ENCODE results near the gene MAGI1. TPM values are rescaled to one million over a fixed set of nuclear protein-coding genes. Genes with fewer than 3 reads are reported as not detected.

The MAGI1 gene
- total RNA-seq, 1 donor from 2014 or later: 45.8 TPM

DNA sequence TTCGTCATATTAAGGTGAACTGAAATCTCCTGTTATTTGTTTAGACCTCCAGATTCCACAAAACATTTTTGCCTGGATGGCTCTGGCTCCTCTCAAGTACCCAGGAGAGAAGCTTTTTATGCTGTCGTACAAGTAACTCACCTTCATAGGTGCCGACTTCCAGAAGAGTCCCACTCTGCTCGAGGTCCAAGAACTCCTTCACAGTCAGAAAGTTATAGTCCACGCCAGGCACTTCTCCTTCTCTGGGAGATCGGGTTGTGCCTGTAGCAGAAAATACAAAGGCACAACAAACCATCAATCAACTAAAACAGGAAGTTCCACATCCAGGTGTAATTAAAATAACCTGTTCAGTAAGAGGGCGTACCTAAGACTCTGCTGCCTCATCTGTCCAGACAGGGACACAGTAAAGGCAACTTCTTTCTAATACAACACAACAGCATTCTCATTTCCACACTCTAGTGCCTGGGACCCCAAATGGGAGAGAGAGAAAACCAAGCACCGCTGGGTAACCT is 545.3 kb downstream of the MAGI1 start:
- no peaks in the 10 kb centered on the region for H3K9me3 ChIP-seq
- TF ChIP-seq, protein P1, sequence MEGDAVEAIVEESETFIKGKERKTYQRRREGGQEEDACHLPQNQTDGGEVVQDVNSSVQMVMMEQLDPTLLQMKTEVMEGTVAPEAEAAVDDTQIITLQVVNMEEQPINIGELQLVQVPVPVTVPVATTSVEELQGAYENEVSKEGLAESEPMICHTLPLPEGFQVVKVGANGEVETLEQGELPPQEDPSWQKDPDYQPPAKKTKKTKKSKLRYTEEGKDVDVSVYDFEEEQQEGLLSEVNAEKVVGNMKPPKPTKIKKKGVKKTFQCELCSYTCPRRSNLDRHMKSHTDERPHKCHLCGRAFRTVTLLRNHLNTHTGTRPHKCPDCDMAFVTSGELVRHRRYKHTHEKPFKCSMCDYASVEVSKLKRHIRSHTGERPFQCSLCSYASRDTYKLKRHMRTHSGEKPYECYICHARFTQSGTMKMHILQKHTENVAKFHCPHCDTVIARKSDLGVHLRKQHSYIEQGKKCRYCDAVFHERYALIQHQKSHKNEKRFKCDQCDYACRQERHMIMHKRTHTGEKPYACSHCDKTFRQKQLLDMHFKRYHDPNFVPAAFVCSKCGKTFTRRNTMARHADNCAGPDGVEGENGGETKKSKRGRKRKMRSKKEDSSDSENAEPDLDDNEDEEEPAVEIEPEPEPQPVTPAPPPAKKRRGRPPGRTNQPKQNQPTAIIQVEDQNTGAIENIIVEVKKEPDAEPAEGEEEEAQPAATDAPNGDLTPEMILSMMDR (IDR thresholded peaks at IDR 0.05): no peak
- no peak overlapping the region for H3K4me3 ChIP-seq
- ATAC-seq (no peak), DNase-seq (no peak)
- H3K27me3 ChIP-seq: no peaks in the 10 kb centered on the region
- no peak overlapping the region for H3K27ac ChIP-seq
- intact Hi-C loops (cut with DNase I): no loop called here
- no peaks in the 10 kb centered on the region for H3K36me3 ChIP-seq
- H3K4me1 ChIP-seq: no peaks in the 10 kb centered on the region

DNA sequence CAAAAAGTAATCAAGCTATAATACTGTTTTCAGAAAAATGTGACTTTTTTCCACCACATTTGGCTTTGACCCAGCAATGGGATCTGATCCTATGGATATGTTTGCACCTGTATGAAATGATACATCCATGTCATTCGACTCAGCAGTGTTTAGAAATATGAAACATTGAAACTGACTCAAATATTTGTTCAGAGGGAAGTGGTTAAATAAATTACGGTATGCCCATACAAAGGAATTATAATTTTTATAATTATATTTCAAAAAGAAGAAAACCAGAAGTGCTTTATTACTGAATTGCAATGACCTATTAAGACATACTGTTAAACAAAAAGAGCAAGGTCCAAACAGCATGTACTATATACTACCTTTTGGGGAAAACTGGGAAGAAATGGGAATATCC is 546.5 kb downstream of the MAGI1 start:
- H3K27ac ChIP-seq: no peak overlapping the region
- no peaks in the 10 kb centered on the region for H3K9me3 ChIP-seq
- H3K4me3 ChIP-seq: no peak overlapping the region
- DNase-seq: no peak
- H3K4me1 ChIP-seq: no peaks in the 10 kb centered on the region
- ATAC-seq: no peak
- intact Hi-C loops (cut with DNase I): no loop called here
- no peaks in the 10 kb centered on the region for H3K36me3 ChIP-seq
- TF ChIP-seq, protein P1 (IDR thresholded peaks at IDR 0.05): no peak
- H3K27me3 ChIP-seq: no peaks in the 10 kb centered on the region

DNA sequence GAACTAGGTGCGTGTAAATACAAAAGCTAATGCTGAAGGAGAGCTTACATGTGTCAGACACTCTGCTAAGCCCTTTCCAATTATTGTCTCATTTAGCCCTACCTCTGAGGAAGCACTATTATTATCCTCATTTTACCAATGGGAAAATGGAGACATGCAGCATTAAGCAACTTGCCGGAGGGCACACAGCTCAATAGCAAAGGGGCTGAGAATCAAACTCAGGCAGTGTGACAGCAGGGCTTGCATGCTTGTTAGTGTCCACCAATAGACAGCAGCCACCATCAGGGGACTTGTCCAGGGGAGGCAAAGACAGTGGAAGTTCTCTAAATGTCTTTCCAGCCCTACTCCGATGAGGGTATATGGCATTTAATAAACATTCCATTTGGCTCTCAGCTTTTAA is 548.6 kb downstream of the MAGI1 start:
- no peak for ATAC-seq
- Histone ChIP-seq H3K36me3 (no peaks in the 10 kb centered on the region), H3K27me3 (no peaks in the 10 kb centered on the region), H3K4me3 (no peak overlapping the region), H3K27ac (no peak overlapping the region), H3K9me3 (no peaks in the 10 kb centered on the region), H3K4me1 (peaks cover 13% of the 10 kb centered on the region)
- no peak for DNase-seq
- intact Hi-C loops (cut with DNase I): no loop called here
- TF ChIP-seq, protein P1 (IDR thresholded peaks at IDR 0.05): no peak

DNA sequence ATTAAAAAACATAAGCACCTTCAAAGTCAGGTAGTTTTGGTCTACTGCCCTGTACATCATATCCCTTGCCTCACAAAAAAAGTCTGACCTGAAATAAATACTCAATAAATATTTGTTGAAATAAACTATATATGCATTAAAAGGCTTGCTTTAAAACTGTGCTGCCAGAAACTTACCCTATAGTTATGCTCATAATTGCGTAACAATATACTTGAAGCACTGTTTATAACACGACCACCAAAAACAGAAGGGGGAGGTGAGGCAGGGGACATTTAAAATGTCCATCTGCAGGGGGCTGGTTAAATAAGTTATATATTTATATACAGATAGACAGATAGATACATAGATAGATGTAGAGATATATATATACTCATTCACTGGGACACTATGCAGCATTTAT is 549.5 kb downstream of the MAGI1 start:
- ATAC-seq: no peak
- no peaks in the 10 kb centered on the region for H3K36me3 ChIP-seq
- no peaks in the 10 kb centered on the region for H3K27me3 ChIP-seq
- H3K4me1 ChIP-seq: peaks cover 20% of the 10 kb centered on the region
- intact Hi-C loops (cut with DNase I): no loop called here
- TF ChIP-seq, protein P1 (IDR thresholded peaks at IDR 0.05): no peak
- no peak overlapping the region for H3K4me3 ChIP-seq
- H3K27ac ChIP-seq: no peak overlapping the region
- H3K9me3 ChIP-seq: no peaks in the 10 kb centered on the region
- no peak for DNase-seq

GRCh38 chr3:65485826-65486469 is 552.8 kb downstream of the MAGI1 start:
- intact Hi-C loops (cut with DNase I): no loop called here
- Histone ChIP-seq H3K27ac (no peak overlapping the region), H3K9me3 (no peaks in the 10 kb centered on the region), H3K4me1 (peaks cover 36% of the 10 kb centered on the region), H3K4me3 (no peak overlapping the region), H3K36me3 (no peaks in the 10 kb centered on the region), H3K27me3 (no peaks in the 10 kb centered on the region)
- no peak for ATAC-seq
- DNase-seq: no peak
- TF ChIP-seq, protein P1 (IDR thresholded peaks at IDR 0.05): no peak
